Measurements from ENCODE around the gene MRAS. TPM values are rescaled to one million over a fixed set of nuclear protein-coding genes. Genes with fewer than 3 reads are reported as not detected.
A peak's percentile ranks its signal among the peaks of the same experiment; 100 is the strongest.

The MRAS gene
- total RNA-seq, 6 donors from 2014 or later: 15.7 to 56.0 (median 34.8) TPM

DNA sequence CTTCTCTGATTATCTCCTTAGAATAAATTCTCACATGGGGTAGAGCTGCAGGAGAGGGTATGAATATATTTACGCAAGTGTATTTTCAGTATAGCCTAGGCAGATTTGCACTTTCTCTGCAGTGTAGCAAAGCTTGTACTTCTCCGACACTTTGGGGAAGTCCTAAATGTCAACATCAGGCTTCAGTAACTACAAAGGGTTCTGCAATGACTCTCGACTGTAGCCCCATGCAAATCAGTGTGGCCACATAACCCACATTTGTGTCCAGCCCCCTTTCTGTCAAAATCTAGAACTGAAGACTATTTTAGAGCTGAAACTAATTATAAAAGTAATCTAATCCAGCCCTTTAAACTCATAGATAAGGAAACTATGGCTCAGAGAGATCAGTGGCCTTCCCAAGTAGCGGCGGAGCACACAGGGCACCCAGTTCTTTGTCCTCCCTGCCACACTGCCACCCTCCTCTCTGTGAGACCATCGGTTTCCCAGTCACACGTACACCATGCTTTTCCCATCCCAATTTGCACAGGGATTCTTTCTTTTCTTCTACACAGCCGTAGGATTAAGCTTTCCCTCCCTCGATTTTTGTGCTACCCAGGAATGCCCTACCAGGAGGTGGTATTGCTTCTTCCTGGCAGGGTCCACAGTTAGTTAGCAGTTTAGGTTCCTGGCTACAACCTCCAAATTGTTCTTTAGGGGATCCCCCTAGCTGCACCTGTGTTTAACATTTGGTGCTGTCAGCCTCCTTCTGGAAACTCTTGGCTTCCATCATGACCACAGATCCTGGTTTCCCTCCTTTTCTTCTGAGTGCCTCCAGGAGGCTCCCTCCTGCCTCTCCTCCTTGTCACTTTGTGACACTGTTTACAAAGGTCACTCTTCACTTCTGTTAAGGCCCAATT, 22.9 kb downstream of the MRAS start:
- Histone ChIP-seq H3K27ac (no peak overlapping the region), H3K27me3 (no peaks in the 10 kb centered on the region), H3K4me3 (no peak overlapping the region), H3K4me1 (peaks cover 10 to 24% (median 18%) of the 10 kb centered on the region in 4 donors), H3K36me3 (no peaks in the 10 kb centered on the region), H3K9me3 (no peaks in the 10 kb centered on the region)
- WGBS, 2 donors: 82 to 85% methylated on average over 9 of the region's 9 CpGs
- no peak for DNase-seq
- peak in 1 of 2 donors; percentile 63 for ATAC-seq (ENCODE audit: low FRiP score in 2 of 2)
- TF ChIP-seq EP300 (IDR thresholded peaks at IDR 0.05) (no peak), POLR2A (IDR thresholded peaks at IDR 0.05) (no peak), POLR2AphosphoS5 (IDR thresholded peaks at IDR 0.05) (no peak)
- TF ChIP-seq, protein P1, sequence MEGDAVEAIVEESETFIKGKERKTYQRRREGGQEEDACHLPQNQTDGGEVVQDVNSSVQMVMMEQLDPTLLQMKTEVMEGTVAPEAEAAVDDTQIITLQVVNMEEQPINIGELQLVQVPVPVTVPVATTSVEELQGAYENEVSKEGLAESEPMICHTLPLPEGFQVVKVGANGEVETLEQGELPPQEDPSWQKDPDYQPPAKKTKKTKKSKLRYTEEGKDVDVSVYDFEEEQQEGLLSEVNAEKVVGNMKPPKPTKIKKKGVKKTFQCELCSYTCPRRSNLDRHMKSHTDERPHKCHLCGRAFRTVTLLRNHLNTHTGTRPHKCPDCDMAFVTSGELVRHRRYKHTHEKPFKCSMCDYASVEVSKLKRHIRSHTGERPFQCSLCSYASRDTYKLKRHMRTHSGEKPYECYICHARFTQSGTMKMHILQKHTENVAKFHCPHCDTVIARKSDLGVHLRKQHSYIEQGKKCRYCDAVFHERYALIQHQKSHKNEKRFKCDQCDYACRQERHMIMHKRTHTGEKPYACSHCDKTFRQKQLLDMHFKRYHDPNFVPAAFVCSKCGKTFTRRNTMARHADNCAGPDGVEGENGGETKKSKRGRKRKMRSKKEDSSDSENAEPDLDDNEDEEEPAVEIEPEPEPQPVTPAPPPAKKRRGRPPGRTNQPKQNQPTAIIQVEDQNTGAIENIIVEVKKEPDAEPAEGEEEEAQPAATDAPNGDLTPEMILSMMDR (IDR thresholded peaks at IDR 0.05): no peak

DNA sequence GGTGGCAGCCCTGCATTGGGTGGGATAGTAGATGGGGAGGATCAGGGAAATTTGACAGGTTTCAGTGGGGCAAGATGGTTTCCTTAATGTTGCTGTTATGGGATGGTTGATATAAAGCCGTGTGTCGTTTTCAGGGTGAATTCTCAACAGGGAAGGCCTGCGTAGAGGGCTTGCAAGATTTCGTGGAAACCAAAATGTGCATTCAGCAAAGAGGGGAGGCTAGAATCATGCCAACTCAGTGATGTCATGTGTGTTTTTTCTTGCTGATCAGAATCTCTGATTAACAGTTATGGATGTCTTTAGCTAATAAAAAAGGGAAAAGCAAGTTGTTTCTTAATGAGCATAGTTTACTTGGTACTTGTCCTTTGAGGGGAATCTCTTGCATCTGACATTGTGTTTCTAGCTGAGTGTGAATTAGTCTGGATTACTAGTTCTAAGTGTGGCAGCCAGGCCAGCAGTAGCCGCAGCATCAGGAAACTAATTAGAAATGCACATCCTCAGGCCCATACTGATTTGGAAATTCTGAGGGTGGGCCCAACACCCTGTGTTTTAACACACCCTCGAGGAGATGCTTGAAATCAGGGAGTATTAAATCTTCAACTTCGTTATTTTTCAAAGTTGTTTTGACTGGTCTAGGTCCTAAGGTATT, 24.8 kb downstream of the MRAS start:
- H3K4me3 ChIP-seq: no peak overlapping the region

GRCh38 chr3:138373736-138374094, 25.3 kb downstream of the MRAS start:
- no peak for ATAC-seq (ENCODE audit: low FRiP score in 2 of 2)
- Histone ChIP-seq H3K4me1 (peaks cover 0 to 7% (median 4%) of the 10 kb centered on the region in 4 donors), H3K27me3 (no peaks in the 10 kb centered on the region), H3K9me3 (no peaks in the 10 kb centered on the region), H3K4me3 (no peak overlapping the region), H3K36me3 (no peaks in the 10 kb centered on the region), H3K27ac (no peak overlapping the region)
- no peak for TF ChIP-seq POLR2AphosphoS5 (IDR thresholded peaks at IDR 0.05)
- no peak for TF ChIP-seq POLR2A (IDR thresholded peaks at IDR 0.05)
- no peak for TF ChIP-seq EP300 (IDR thresholded peaks at IDR 0.05)
- TF ChIP-seq, protein P1 (IDR thresholded peaks at IDR 0.05): no peak
- WGBS, 2 donors: 98 to 100% methylated on average over 5 of the region's 5 CpGs
- no peak for DNase-seq

More for the DNA sequence above, 24.8 kb downstream of the MRAS start:
- Histone ChIP-seq H3K4me1 (peaks cover 0 to 7% (median 5%) of the 10 kb centered on the region in 4 donors), H3K9me3 (no peaks in the 10 kb centered on the region), H3K27ac (no peak overlapping the region), H3K27me3 (no peaks in the 10 kb centered on the region), H3K36me3 (no peaks in the 10 kb centered on the region)
- no peak for ATAC-seq (ENCODE audit: low FRiP score in 2 of 2)
- WGBS, 2 donors: 89 to 90% methylated on average over 7 of the region's 7 CpGs
- TF ChIP-seq POLR2A (IDR thresholded peaks at IDR 0.05) (no peak), EP300 (IDR thresholded peaks at IDR 0.05) (no peak), POLR2AphosphoS5 (IDR thresholded peaks at IDR 0.05) (no peak)
- TF ChIP-seq, protein P1 (IDR thresholded peaks at IDR 0.05): no peak
- DNase-seq: no peak

DNA sequence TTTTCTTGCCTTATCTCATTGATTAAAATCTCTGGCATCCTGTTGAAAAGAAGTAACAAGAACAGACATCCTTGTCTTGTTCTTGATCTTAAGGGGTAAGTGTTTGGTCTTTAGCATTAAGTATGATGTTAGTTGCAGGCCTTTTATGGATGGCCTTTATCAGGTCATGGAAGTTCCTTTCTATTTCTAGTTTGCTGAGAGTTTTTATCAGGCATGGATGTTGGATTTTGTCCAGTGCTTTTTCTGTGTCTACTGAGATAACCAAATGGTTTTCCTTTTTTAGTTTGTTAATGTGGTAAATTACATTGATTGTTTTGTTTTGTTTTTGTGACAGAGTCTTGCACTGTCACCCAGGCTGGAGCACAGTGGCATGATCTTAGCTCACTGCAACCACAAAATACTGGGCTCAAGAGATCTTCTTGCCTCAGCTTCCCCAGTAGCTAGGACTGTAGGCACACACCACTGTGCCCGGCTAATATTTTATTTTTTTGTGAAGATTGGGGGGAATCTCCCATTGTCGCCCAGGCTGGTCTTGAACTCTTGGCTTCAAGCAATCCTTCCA, 26.3 kb downstream of the MRAS start:
- Histone ChIP-seq H3K9me3 (no peaks in the 10 kb centered on the region), H3K4me1 (peaks cover 0 to 4% (median 1%) of the 10 kb centered on the region in 4 donors), H3K36me3 (no peaks in the 10 kb centered on the region), H3K4me3 (no peak overlapping the region), H3K27me3 (no peaks in the 10 kb centered on the region), H3K27ac (no peak overlapping the region)
- TF ChIP-seq EP300 (IDR thresholded peaks at IDR 0.05) (no peak), POLR2A (IDR thresholded peaks at IDR 0.05) (no peak), POLR2AphosphoS5 (IDR thresholded peaks at IDR 0.05) (no peak)
- TF ChIP-seq, protein P1 (IDR thresholded peaks at IDR 0.05): no peak
- WGBS, 2 donors: 46 to 93% methylated on average over 2 of the region's 2 CpGs
- no peak for DNase-seq
- no peak for ATAC-seq (ENCODE audit: low FRiP score in 2 of 2)

Data from upper lobe of left lung (tissue), 6 donors.